Measurements from ENCODE around the gene LAMP1.
"Not testable (repeated sequence)": the region's sequence is repeated elsewhere in the genome, so short reads cannot be mapped to it uniquely, and the experiment has no call there.

Gene LAMP1

GRCh38 chr13:113328851-113329250, 31.8 kb downstream of the LAMP1 start:
- DNase-seq: no peak

GRCh38 chr13:113329656-113330312, 32.7 kb downstream of the LAMP1 start:
- DNase-seq: no peak

- no peak for DNase-seq
Measured at GRCh38 chr13:113332615-113333014, 35.6 kb downstream of the LAMP1 start.

- no peak for DNase-seq
Measured at GRCh38 chr13:113333076-113333475, 36.0 kb downstream of the LAMP1 start.

- no peak for DNase-seq
Measured at GRCh38 chr13:113337556-113337955, 40.5 kb downstream of the LAMP1 start.

- DNase-seq: no peak
Measured at GRCh38 chr13:113337976-113338375, 40.9 kb downstream of the LAMP1 start.

- DNase-seq: no peak
Measured at GRCh38 chr13:113338451-113338850, 41.4 kb downstream of the LAMP1 start.

GRCh38 chr13:113342820-113343691, 46.0 kb downstream of the LAMP1 start:
- no peak for DNase-seq

- DNase-seq: no peak
Measured at GRCh38 chr13:113343692-113343968, 46.6 kb downstream of the LAMP1 start.

GRCh38 chr13:113345486-113345885, 48.4 kb downstream of the LAMP1 start:
- DNase-seq: no peak

- DNase-seq: not testable (repeated sequence)
Measured at GRCh38 chr13:113347736-113348225, 50.7 kb downstream of the LAMP1 start.

- DNase-seq: no peak
Measured at GRCh38 chr13:113348591-113348990, 51.6 kb downstream of the LAMP1 start.

GRCh38 chr13:113349050-113349449, 52.0 kb downstream of the LAMP1 start:
- DNase-seq: no peak

GRCh38 chr13:113349491-113349890, 52.5 kb downstream of the LAMP1 start:
- no peak for DNase-seq

- no peak for DNase-seq
Measured at GRCh38 chr13:113350065-113350937, 53.3 kb downstream of the LAMP1 start.

GRCh38 chr13:113350938-113351335, 53.9 kb downstream of the LAMP1 start:
- no peak for DNase-seq

- no peak for DNase-seq
Measured at GRCh38 chr13:113351514-113352026, 54.5 kb downstream of the LAMP1 start.

- no peak for DNase-seq
Measured at GRCh38 chr13:113353254-113353653, 56.2 kb downstream of the LAMP1 start.

- DNase-seq: no peak
Measured at GRCh38 chr13:113354831-113355610, 58.0 kb downstream of the LAMP1 start.

GRCh38 chr13:113355621-113356020, 58.6 kb downstream of the LAMP1 start:
- DNase-seq: no peak

GRCh38 chr13:113356596-113356995, 59.6 kb downstream of the LAMP1 start:
- DNase-seq: no peak

- no peak for DNase-seq
Measured at GRCh38 chr13:113357529-113357928, 60.5 kb downstream of the LAMP1 start.
